ENCODE measurements around the gene EFHB. TPM values are rescaled to one million over a fixed set of nuclear protein-coding genes. Genes with fewer than 3 reads are reported as not detected.
"Not testable (repeated sequence)": the region's sequence is repeated elsewhere in the genome, so short reads cannot be mapped to it uniquely, and the experiment has no call there.

EFHB gene
- total RNA-seq, 1 experiment from 2014 or later: not detected

- Mint-ChIP-seq H3K4me3 (ENCODE audit: low read depth, unreplicated experiment) (no peak overlapping the region), H3K9me3 (ENCODE audit: low read depth, unreplicated experiment) (no peaks in the 10 kb centered on the region), H3K4me1 (ENCODE audit: low read depth, unreplicated experiment) (no peaks in the 10 kb centered on the region), H3K27ac (ENCODE audit: unreplicated experiment) (no peak overlapping the region), H3K36me3 (ENCODE audit: insufficient read depth, unreplicated experiment) (no peaks in the 10 kb centered on the region), H3K27me3 (ENCODE audit: unreplicated experiment) (no peaks in the 10 kb centered on the region)
- intact Hi-C loops (cut with micrococcal nuclease; ENCODE audit: unreplicated experiment): no loop called here
- no TSS peak for BruUV-seq (replicated peaks)
- TF ChIP-seq, protein P1, sequence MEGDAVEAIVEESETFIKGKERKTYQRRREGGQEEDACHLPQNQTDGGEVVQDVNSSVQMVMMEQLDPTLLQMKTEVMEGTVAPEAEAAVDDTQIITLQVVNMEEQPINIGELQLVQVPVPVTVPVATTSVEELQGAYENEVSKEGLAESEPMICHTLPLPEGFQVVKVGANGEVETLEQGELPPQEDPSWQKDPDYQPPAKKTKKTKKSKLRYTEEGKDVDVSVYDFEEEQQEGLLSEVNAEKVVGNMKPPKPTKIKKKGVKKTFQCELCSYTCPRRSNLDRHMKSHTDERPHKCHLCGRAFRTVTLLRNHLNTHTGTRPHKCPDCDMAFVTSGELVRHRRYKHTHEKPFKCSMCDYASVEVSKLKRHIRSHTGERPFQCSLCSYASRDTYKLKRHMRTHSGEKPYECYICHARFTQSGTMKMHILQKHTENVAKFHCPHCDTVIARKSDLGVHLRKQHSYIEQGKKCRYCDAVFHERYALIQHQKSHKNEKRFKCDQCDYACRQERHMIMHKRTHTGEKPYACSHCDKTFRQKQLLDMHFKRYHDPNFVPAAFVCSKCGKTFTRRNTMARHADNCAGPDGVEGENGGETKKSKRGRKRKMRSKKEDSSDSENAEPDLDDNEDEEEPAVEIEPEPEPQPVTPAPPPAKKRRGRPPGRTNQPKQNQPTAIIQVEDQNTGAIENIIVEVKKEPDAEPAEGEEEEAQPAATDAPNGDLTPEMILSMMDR (IDR thresholded peaks at IDR 0.05; ENCODE audit: unreplicated experiment): no peak
- CTCF ChIA-PET: no interaction called here
- DNase-seq: no peak
Measured at GRCh38 chr3:19907523-19907922, 26.5 kb downstream of the EFHB start.

GRCh38 chr3:19903649-19904048 lies 30.4 kb downstream of the EFHB start:
- no peaks in the 10 kb centered on the region for H3K36me3 Mint-ChIP-seq (ENCODE audit: insufficient read depth, unreplicated experiment)
- H3K4me1 Mint-ChIP-seq (ENCODE audit: low read depth, unreplicated experiment): peaks cover 11% of the 10 kb centered on the region
- no peak for DNase-seq
- no peaks in the 10 kb centered on the region for H3K9me3 Mint-ChIP-seq (ENCODE audit: low read depth, unreplicated experiment)
- no peaks in the 10 kb centered on the region for H3K27me3 Mint-ChIP-seq (ENCODE audit: unreplicated experiment)
- no peak overlapping the region for H3K27ac Mint-ChIP-seq (ENCODE audit: unreplicated experiment)
- CTCF ChIA-PET: no interaction called here
- no TSS peak for BruUV-seq (replicated peaks)
- H3K4me3 Mint-ChIP-seq (ENCODE audit: low read depth, unreplicated experiment): no peak overlapping the region
- intact Hi-C loops (cut with micrococcal nuclease; ENCODE audit: unreplicated experiment): no loop called here
- TF ChIP-seq, protein P1 (IDR thresholded peaks at IDR 0.05; ENCODE audit: unreplicated experiment): no peak

GRCh38 chr3:19901918-19902317 lies 32.1 kb downstream of the EFHB start:
- CTCF ChIA-PET: interaction anchor here (0.6 to 1.7 kb wide), 7 partner anchors 13 to 837 kb away, joined by 3 to 9 read pairs (median 4); no protein-coding TSS in a partner anchor

GRCh38 chr3:19901337-19901736 lies 32.7 kb downstream of the EFHB start:
- TF ChIP-seq, protein P1 (IDR thresholded peaks at IDR 0.05; ENCODE audit: unreplicated experiment): no peak
- CTCF ChIA-PET: interaction anchor here (0.6 to 1.7 kb wide), 6 partner anchors 12 to 837 kb away, joined by 4 to 9 read pairs (median 4); no protein-coding TSS in a partner anchor
- no TSS peak for BruUV-seq (replicated peaks)

More at GRCh38 chr3:19901918-19902317, 32.1 kb downstream of the EFHB start:
- intact Hi-C loops (cut with micrococcal nuclease; ENCODE audit: unreplicated experiment): loop anchor here (2.0 kb wide), 1 partner anchor 17 kb away; no protein-coding TSS in a partner anchor
- no peaks in the 10 kb centered on the region for H3K36me3 Mint-ChIP-seq (ENCODE audit: insufficient read depth, unreplicated experiment)
- no peak overlapping the region for H3K27ac Mint-ChIP-seq (ENCODE audit: unreplicated experiment)
- H3K27me3 Mint-ChIP-seq (ENCODE audit: unreplicated experiment): no peaks in the 10 kb centered on the region
- H3K9me3 Mint-ChIP-seq (ENCODE audit: low read depth, unreplicated experiment): no peaks in the 10 kb centered on the region
- no TSS peak for BruUV-seq (replicated peaks)
- peaks cover 14% of the 10 kb centered on the region for H3K4me1 Mint-ChIP-seq (ENCODE audit: low read depth, unreplicated experiment)
- peak; percentile 52 for DNase-seq
- no peak overlapping the region for H3K4me3 Mint-ChIP-seq (ENCODE audit: low read depth, unreplicated experiment)
- TF ChIP-seq, protein P1 (IDR thresholded peaks at IDR 0.05; ENCODE audit: unreplicated experiment): no peak

DNA sequence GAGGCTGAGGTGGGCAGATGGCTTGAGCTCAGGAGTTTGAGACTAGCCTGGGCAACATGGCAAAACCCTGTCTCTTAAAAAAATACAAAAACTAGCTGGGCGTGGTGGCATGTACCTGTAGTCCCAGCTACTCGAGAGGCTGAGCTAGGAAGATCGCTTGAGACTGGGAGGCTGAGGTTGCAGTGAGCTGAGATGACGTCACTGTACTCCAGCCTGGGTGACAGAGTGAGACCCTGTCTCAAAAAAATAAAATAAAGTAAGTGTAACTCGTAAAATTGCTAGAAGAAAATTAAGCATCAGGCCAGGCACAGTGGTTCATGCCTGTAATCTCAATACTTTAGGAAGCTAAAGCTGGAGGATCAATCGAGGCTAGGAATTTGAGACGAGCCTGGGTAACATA lies 34.2 kb downstream of the EFHB start:
- H3K27me3 Mint-ChIP-seq (ENCODE audit: unreplicated experiment); BruUV-seq (replicated peaks); H3K36me3 Mint-ChIP-seq (ENCODE audit: insufficient read depth, unreplicated experiment); H3K9me3 Mint-ChIP-seq (ENCODE audit: low read depth, unreplicated experiment); CTCF ChIA-PET; DNase-seq; H3K27ac Mint-ChIP-seq (ENCODE audit: unreplicated experiment); H3K4me3 Mint-ChIP-seq (ENCODE audit: low read depth, unreplicated experiment): not testable (repeated sequence)
- H3K4me1 Mint-ChIP-seq (ENCODE audit: low read depth, unreplicated experiment): peaks cover 14% of the 10 kb centered on the region
- intact Hi-C loops (cut with micrococcal nuclease; ENCODE audit: unreplicated experiment): loop anchor here (2.0 kb wide), 1 partner anchor 15 kb away; no protein-coding TSS in a partner anchor

More at GRCh38 chr3:19901337-19901736, 32.7 kb downstream of the EFHB start:
- Mint-ChIP-seq H3K36me3 (ENCODE audit: insufficient read depth, unreplicated experiment) (no peaks in the 10 kb centered on the region), H3K27me3 (ENCODE audit: unreplicated experiment) (no peaks in the 10 kb centered on the region), H3K9me3 (ENCODE audit: low read depth, unreplicated experiment) (no peaks in the 10 kb centered on the region), H3K27ac (ENCODE audit: unreplicated experiment) (peak overlapping the region; percentile 38), H3K4me3 (ENCODE audit: low read depth, unreplicated experiment) (peak overlapping the region; percentile 11), H3K4me1 (ENCODE audit: low read depth, unreplicated experiment) (peaks cover 14% of the 10 kb centered on the region)
- intact Hi-C loops (cut with micrococcal nuclease; ENCODE audit: unreplicated experiment): loop anchor here (2.0 kb wide), 1 partner anchor 17 kb away; no protein-coding TSS in a partner anchor
- peak; percentile 37 for DNase-seq

All from Calu3 (cell line).